Kidney epithelial cell (primary cell): ENCODE results near the gene MCTS1. TPM values are rescaled to one million over a fixed set of nuclear protein-coding genes. Genes with fewer than 3 reads are reported as not detected.
A peak's percentile ranks its signal among the peaks of the same experiment; 100 is the strongest.
"Not testable (repeated sequence)": the region's sequence is repeated elsewhere in the genome, so short reads cannot be mapped to it uniquely, and the experiment has no call there.

Experiments used
- DNase-seq: peaks from one replicate; pipeline ENCODE4 v3.0.0-alpha.2; 2010; ENCODE audit warnings: low read depth
- H3K27me3 ChIP-seq: 2 replicates; pipeline ENCODE4 v1.6.0; 2011; ENCODE audit warnings: low read length; ENCODE audit not compliant: control insufficient read depth, insufficient read depth
- H3K36me3 ChIP-seq: 2 replicates; pipeline ENCODE4 v1.5.1; 2011; ENCODE audit warnings: low read length; ENCODE audit not compliant: control insufficient read depth, insufficient read depth
- H3K4me3 ChIP-seq: 2 replicates; pipeline ENCODE4 v1.5.1; 2011; ENCODE audit warnings: low read depth, mild to moderate bottlenecking, control low read depth, low read length
- CTCF ChIP-seq: IDR thresholded peaks from 2 replicates; pipeline ENCODE4 v1.5.1; 2011; ENCODE audit warnings: mild to moderate bottlenecking, moderate library complexity, low read length, control low read depth, inconsistent platforms; ENCODE audit not compliant: insufficient read depth, poor library complexity, severe bottlenecking
- total RNA-seq: library from RNA; depleted of rRNA; stranded (reverse); fragments of >200 nt; gene quantifications from 2 replicates; pipeline ENCODE4 v1.2.3, GENCODE V29; 2015

The MCTS1 gene
- total RNA-seq, 1 donor from 2014 or later = 36.6 TPM

- DNase-seq = no peak
- Histone ChIP-seq H3K27me3 (no peaks in the 10 kb centered on the region), H3K36me3 (no peaks in the 10 kb centered on the region), H3K4me3 (no peak overlapping the region)
- no peak for TF ChIP-seq CTCF
Measured at GRCh38 chrX:120568609-120569008, 35.3 kb upstream of the MCTS1 start.

GRCh38 chrX:120570011-120570600 is 33.8 kb upstream of the MCTS1 start:
- DNase-seq = no peak
- H3K36me3 ChIP-seq = no peaks in the 10 kb centered on the region
- no peak overlapping the region for H3K4me3 ChIP-seq
- TF ChIP-seq CTCF = no peak
- H3K27me3 ChIP-seq = no peaks in the 10 kb centered on the region

- not testable (repeated sequence) for H3K27me3 ChIP-seq, H3K4me3 ChIP-seq, DNase-seq
Measured at GRCh38 chrX:120573806-120574205, 30.1 kb upstream of the MCTS1 start.

GRCh38 chrX:120575379-120576114 is 28.4 kb upstream of the MCTS1 start:
- no peak for DNase-seq
- H3K4me3 ChIP-seq = no peak overlapping the region
- H3K27me3 ChIP-seq = no peaks in the 10 kb centered on the region
- no peaks in the 10 kb centered on the region for H3K36me3 ChIP-seq
- TF ChIP-seq CTCF = no peak

More at GRCh38 chrX:120573806-120574205, 30.1 kb upstream of the MCTS1 start:
- H3K36me3 ChIP-seq = not testable (repeated sequence)

- DNase-seq = no peak
- Histone ChIP-seq H3K27me3 (no peaks in the 10 kb centered on the region), H3K36me3 (no peaks in the 10 kb centered on the region), H3K4me3 (no peak overlapping the region)
- no peak for TF ChIP-seq CTCF
Measured at GRCh38 chrX:120585702-120586101, 18.2 kb upstream of the MCTS1 start.

GRCh38 chrX:120604361-120604782 is 471 bp downstream of the MCTS1 start:
- Histone ChIP-seq H3K36me3 (no peaks in the 10 kb centered on the region), H3K27me3 (no peaks in the 10 kb centered on the region), H3K4me3 (peak overlapping the region; percentile 58)
- no peak for DNase-seq
- no peak for TF ChIP-seq CTCF
